ENCODE results near the gene ESYT2.

Gene ESYT2

GRCh38 chr7:158741294-158741666, 88.0 kb downstream of the ESYT2 start:
- no peak for DNase-seq

GRCh38 chr7:158740657-158741293, 88.5 kb downstream of the ESYT2 start:
- DNase-seq, result no peak

- DNase-seq, result no peak
Observed at GRCh38 chr7:158740013-158740656, 89.2 kb downstream of the ESYT2 start.

GRCh38 chr7:158738841-158739240, 90.5 kb downstream of the ESYT2 start:
- DNase-seq, result no peak

GRCh38 chr7:158737064-158737695, 92.1 kb downstream of the ESYT2 start:
- DNase-seq, result no peak

- no peak for DNase-seq
Observed at GRCh38 chr7:158735935-158736334, 93.4 kb downstream of the ESYT2 start.

GRCh38 chr7:158734861-158735260, 94.4 kb downstream of the ESYT2 start:
- DNase-seq, result no peak

- no peak for DNase-seq
Observed at GRCh38 chr7:158733775-158734494, 95.4 kb downstream of the ESYT2 start.

GRCh38 chr7:158733220-158733519, 96.1 kb downstream of the ESYT2 start:
- no peak for DNase-seq

- no peak for DNase-seq
Observed at GRCh38 chr7:158732494-158733219, 96.7 kb downstream of the ESYT2 start.

- DNase-seq, result no peak
Observed at GRCh38 chr7:158731761-158732160, 97.5 kb downstream of the ESYT2 start.

- no peak for DNase-seq
Observed at GRCh38 chr7:158730383-158731346, 98.6 kb downstream of the ESYT2 start.

- DNase-seq, result no peak
Observed at GRCh38 chr7:158729646-158730382, 99.5 kb downstream of the ESYT2 start.

- DNase-seq, result peak in 1 of 2 experiments; percentile 8
Observed at GRCh38 chr7:158728911-158729645, 100.2 kb downstream of the ESYT2 start.

GRCh38 chr7:158727690-158728089, 101.6 kb downstream of the ESYT2 start:
- no peak for DNase-seq

- no peak for DNase-seq
Observed at GRCh38 chr7:158726277-158726807, 103.0 kb downstream of the ESYT2 start.

- no peak for DNase-seq
Observed at GRCh38 chr7:158725506-158725800, 103.9 kb downstream of the ESYT2 start.

- no peak for DNase-seq
Observed at GRCh38 chr7:158724658-158725505, 104.4 kb downstream of the ESYT2 start.

GRCh38 chr7:158723714-158724385, 105.5 kb downstream of the ESYT2 start:
- DNase-seq, result no peak

Measured in NCI-H187 (cell line).